ENCODE results near the gene LYZL1.

The LYZL1 gene

DNA sequence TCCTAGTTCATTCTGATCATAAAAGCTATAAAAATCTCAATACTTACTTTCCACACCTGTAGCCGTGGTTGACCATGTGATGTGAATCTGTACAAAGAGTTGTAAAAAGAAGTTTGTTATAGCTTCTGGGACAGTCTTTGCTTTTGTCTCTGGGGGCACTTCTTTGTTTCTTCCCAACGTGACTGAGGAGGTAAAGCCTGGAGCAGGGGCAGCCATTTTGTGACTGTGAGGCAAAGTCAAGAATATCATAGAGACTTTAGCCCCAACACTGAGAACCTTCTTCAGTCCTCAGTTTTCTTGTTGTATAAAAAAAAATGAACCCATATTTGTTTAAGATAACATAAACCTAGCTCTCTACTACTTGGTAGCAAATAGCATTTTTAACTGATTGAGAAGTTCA lies 29.4 kb upstream of the LYZL1 start:
- no peak for TF ChIP-seq SIN3A (IDR thresholded peaks at IDR 0.05; ENCODE audit: borderline replicate concordance, insufficient read depth, low read length)
- TF ChIP-seq TAF1 (IDR thresholded peaks at IDR 0.05; ENCODE audit: borderline replicate concordance, insufficient read depth, low read length), result no peak
- TF ChIP-seq FOXP2 (optimal IDR thresholded peaks at IDR 0.05; ENCODE audit: borderline replicate concordance, extremely low read depth, extremely low read length, insufficient read depth), result no peak
- no peak for TF ChIP-seq POLR2AphosphoS5 (IDR thresholded peaks at IDR 0.05; ENCODE audit: low read depth, low read length)
- TF ChIP-seq, protein P1, sequence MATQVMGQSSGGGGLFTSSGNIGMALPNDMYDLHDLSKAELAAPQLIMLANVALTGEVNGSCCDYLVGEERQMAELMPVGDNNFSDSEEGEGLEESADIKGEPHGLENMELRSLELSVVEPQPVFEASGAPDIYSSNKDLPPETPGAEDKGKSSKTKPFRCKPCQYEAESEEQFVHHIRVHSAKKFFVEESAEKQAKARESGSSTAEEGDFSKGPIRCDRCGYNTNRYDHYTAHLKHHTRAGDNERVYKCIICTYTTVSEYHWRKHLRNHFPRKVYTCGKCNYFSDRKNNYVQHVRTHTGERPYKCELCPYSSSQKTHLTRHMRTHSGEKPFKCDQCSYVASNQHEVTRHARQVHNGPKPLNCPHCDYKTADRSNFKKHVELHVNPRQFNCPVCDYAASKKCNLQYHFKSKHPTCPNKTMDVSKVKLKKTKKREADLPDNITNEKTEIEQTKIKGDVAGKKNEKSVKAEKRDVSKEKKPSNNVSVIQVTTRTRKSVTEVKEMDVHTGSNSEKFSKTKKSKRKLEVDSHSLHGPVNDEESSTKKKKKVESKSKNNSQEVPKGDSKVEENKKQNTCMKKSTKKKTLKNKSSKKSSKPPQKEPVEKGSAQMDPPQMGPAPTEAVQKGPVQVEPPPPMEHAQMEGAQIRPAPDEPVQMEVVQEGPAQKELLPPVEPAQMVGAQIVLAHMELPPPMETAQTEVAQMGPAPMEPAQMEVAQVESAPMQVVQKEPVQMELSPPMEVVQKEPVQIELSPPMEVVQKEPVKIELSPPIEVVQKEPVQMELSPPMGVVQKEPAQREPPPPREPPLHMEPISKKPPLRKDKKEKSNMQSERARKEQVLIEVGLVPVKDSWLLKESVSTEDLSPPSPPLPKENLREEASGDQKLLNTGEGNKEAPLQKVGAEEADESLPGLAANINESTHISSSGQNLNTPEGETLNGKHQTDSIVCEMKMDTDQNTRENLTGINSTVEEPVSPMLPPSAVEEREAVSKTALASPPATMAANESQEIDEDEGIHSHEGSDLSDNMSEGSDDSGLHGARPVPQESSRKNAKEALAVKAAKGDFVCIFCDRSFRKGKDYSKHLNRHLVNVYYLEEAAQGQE (IDR thresholded peaks at IDR 0.05; ENCODE audit: insufficient read depth in 1 of 2, low read depth in 2 of 2, low read length in 2 of 2), result no peak

DNA sequence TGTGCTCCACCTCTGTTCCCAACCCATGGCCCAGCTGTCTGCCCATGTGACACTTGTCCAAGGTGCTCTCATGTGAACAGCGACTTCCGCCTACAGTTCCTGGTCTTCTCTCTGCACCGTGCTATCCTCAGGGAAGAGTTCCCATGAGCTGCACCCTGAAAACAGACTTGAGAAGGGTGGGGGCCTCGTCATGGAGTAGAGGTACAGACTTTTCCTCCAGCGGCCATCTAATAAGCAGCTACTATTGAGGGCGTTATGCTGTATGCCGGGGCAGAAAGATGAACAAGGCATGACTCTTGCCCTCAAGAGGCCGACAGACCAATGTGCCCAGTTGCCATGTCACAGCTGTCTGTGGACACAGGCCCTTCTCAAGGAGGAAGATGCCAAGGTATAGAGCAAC lies 25.4 kb upstream of the LYZL1 start:
- TF ChIP-seq, protein P1 (IDR thresholded peaks at IDR 0.05; ENCODE audit: insufficient read depth in 1 of 2, low read depth in 2 of 2, low read length in 2 of 2), result no peak
- no peak for TF ChIP-seq TAF1 (IDR thresholded peaks at IDR 0.05; ENCODE audit: borderline replicate concordance, insufficient read depth, low read length)
- TF ChIP-seq SIN3A (IDR thresholded peaks at IDR 0.05; ENCODE audit: borderline replicate concordance, insufficient read depth, low read length), result no peak
- TF ChIP-seq FOXP2 (optimal IDR thresholded peaks at IDR 0.05; ENCODE audit: borderline replicate concordance, extremely low read depth, extremely low read length, insufficient read depth), result no peak
- no peak for TF ChIP-seq POLR2AphosphoS5 (IDR thresholded peaks at IDR 0.05; ENCODE audit: low read depth, low read length)

DNA sequence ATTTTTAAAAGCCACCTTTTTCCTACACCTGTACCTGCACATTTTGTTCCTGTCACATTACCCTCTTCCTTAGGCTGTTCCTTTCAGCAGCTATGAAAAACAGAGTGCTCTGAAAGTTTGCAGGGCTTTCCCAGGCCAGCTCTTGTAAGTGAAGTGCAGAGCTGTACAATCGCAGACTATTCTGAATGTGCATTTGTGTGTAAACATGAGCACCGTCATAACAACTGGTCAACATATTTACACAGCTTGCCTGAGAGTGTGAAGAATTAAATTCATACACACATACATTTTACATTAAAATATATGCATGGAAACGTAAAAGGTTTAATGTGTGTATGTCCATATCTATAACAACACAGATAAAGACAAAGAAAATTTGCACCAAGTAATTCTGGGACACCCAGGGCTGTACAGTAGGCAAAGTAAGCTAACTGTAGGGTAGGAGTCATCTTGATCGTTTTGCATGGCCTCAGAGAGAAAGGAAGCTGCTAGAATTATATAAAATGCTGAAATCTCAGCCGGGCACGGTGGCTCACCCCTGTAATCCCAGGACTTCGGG lies 23.6 kb upstream of the LYZL1 start:
- TF ChIP-seq SIN3A (IDR thresholded peaks at IDR 0.05; ENCODE audit: borderline replicate concordance, insufficient read depth, low read length), result no peak
- TF ChIP-seq, protein P1 (IDR thresholded peaks at IDR 0.05; ENCODE audit: insufficient read depth in 1 of 2, low read depth in 2 of 2, low read length in 2 of 2), result no peak
- no peak for TF ChIP-seq FOXP2 (optimal IDR thresholded peaks at IDR 0.05; ENCODE audit: borderline replicate concordance, extremely low read depth, extremely low read length, insufficient read depth)
- TF ChIP-seq TAF1 (IDR thresholded peaks at IDR 0.05; ENCODE audit: borderline replicate concordance, insufficient read depth, low read length), result no peak
- no peak for TF ChIP-seq POLR2AphosphoS5 (IDR thresholded peaks at IDR 0.05; ENCODE audit: low read depth, low read length)

DNA sequence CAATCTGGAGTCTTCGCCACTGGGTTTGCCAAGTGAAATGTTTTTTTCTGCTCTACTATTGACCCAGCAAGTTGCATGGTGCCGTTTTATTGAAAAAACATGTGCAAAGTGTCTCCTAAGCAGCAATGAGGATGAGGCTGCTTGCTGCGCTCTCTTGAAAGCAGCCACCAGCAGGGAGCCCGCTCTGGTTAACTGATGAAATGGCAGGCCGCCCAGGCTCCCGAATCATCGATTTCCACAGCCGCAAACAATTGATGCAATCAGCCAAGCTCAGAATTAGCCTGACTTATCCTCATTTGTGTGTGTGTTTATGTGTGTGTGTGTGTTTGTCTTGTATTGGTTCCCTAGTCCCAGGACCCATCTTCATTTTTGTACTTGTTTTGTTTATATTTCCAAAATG lies 22.2 kb upstream of the LYZL1 start:
- TF ChIP-seq POLR2AphosphoS5 (IDR thresholded peaks at IDR 0.05; ENCODE audit: low read depth, low read length) (no peak), SIN3A (IDR thresholded peaks at IDR 0.05; ENCODE audit: borderline replicate concordance, insufficient read depth, low read length) (no peak), FOXP2 (optimal IDR thresholded peaks at IDR 0.05; ENCODE audit: borderline replicate concordance, extremely low read depth, extremely low read length, insufficient read depth) (no peak)

DNA sequence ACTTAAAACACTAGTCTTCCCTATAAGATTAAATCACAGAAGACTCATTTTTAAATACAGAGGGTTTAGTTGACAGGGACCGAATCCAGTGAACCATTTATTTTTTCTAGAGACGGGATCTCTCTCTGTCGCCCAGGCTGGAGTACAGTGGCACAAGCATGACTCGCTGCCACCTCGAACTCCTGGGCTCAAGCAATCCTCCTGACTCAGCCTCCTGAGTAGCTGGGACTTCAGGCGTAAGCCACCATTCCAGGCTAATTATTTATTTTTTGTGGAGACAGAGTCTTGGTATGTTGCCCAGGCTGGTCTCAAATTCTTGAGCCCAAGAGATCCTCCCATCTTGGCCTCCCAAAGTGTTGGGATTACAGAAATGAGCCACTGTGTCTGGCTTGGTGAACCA lies 20.9 kb upstream of the LYZL1 start:
- TF ChIP-seq TAF1 (IDR thresholded peaks at IDR 0.05; ENCODE audit: borderline replicate concordance, insufficient read depth, low read length), result no peak
- no peak for TF ChIP-seq SIN3A (IDR thresholded peaks at IDR 0.05; ENCODE audit: borderline replicate concordance, insufficient read depth, low read length)
- TF ChIP-seq, protein P1 (IDR thresholded peaks at IDR 0.05; ENCODE audit: insufficient read depth in 1 of 2, low read depth in 2 of 2, low read length in 2 of 2), result no peak
- no peak for TF ChIP-seq POLR2AphosphoS5 (IDR thresholded peaks at IDR 0.05; ENCODE audit: low read depth, low read length)
- TF ChIP-seq FOXP2 (optimal IDR thresholded peaks at IDR 0.05; ENCODE audit: borderline replicate concordance, extremely low read depth, extremely low read length, insufficient read depth), result no peak

All from PFSK-1 (cell line).